ENCODE data around the gene CPEB4.

The CPEB4 gene

DNA sequence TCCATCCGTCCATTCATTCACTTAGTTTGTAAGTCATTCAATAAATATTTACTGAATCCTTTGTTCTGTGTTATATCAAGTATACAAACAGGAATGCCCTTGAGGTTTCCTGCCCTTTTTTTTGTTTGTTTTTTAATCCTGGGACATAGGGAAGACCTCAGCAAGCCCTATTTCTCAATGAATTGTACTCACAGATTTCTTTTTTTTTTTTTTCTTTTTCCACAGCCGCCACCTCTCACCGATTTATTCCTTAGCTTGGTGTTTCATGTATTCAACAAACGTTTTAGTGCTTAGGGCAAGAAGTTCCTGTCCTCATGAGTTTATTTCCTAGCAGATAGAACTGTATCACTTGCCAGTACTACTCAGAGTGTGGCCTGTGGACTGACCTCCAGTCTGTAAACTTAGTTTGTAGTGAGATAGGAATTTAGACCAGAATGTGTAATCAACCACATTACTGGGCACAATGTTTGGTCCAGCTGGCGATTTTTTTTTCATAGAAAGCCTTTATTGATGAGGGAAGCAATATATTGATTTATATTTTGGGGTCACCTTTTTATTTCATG is 65.5 kb downstream of the CPEB4 start:
- POLR2A ChIA-PET: no interaction called here
- CTCF ChIA-PET: interaction anchor here (0.8 to 1.9 kb wide), 3 partner anchors 10 to 29 kb away, joined by 3 to 5 read pairs (median 3); no protein-coding TSS in a partner anchor
- TF ChIP-seq, protein P1, sequence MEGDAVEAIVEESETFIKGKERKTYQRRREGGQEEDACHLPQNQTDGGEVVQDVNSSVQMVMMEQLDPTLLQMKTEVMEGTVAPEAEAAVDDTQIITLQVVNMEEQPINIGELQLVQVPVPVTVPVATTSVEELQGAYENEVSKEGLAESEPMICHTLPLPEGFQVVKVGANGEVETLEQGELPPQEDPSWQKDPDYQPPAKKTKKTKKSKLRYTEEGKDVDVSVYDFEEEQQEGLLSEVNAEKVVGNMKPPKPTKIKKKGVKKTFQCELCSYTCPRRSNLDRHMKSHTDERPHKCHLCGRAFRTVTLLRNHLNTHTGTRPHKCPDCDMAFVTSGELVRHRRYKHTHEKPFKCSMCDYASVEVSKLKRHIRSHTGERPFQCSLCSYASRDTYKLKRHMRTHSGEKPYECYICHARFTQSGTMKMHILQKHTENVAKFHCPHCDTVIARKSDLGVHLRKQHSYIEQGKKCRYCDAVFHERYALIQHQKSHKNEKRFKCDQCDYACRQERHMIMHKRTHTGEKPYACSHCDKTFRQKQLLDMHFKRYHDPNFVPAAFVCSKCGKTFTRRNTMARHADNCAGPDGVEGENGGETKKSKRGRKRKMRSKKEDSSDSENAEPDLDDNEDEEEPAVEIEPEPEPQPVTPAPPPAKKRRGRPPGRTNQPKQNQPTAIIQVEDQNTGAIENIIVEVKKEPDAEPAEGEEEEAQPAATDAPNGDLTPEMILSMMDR (IDR thresholded peaks at IDR 0.05; ENCODE audit: control extremely low read depth, extremely low read depth, low read depth, missing control alignments): no peak
- DNase-seq (ENCODE audit: extremely low spot score): no peak

DNA sequence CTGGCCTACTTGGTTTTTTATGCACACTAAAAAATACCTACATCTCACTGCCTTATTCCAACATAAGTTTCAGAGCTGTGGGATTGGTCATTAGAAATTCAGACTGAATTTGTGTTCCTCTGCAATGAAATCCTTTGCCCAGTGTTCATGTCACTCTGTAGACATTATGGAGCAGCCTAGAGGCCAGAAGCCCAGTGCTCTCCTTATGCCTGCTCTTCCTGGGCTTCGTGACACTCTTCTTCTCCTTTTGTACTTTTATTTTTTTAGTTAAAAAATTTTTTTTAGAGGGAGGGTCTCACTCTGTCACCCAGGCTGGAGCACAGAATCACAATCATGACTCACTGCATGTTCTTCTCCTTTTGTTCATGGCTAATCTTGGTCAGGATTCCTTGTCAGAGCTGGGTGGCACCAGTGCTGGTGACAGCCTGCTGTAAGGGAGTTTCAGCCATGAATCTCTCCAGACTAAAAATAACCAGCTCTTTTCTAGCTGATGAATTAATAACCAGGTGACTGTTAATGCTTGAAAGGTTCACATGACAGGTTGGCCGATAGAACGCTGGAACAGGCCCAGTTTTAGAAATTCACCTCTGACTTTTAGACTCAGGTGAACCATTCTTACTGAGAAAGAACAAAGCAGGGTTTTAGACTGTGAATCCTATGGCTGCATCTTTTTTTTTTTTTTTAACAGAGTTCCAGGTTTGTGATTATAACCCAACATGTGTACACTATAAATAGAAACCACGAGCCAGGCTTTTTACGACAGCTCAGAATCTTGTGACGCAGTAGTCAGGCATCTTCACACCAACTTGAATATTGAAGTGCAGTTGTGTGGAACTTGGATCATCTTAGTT is 66.7 kb downstream of the CPEB4 start:
- CTCF ChIA-PET: interaction anchor here (1.1 to 1.3 kb wide), 3 partner anchors 18 to 339 kb away, joined by 3 to 4 read pairs (median 3); no protein-coding TSS in a partner anchor
- POLR2A ChIA-PET: no interaction called here
- TF ChIP-seq, protein P1 (IDR thresholded peaks at IDR 0.05; ENCODE audit: control extremely low read depth, extremely low read depth, low read depth, missing control alignments): no peak
- DNase-seq (ENCODE audit: extremely low spot score): no peak

DNA sequence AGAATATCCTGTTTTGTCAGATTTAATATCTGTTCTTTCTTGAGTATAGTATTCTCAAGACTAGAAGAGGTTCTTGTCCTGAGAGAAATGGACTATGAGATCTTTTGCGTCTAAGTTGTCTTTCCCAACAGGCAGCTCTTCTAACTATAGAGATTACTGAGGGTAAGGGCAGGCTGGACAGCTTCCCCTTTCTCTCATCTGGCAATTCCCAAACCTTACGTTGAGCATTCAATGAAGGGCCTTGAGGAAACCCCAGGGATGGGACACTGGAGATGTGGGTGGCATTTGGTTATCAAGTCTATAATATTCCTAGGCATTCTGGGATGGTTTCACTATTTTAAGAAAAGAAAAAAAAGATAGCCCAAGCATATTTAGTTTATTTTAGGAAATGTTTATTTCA is 72.8 kb downstream of the CPEB4 start:
- TF ChIP-seq, protein P1 (IDR thresholded peaks at IDR 0.05; ENCODE audit: control extremely low read depth, extremely low read depth, low read depth, missing control alignments): no peak
- POLR2A ChIA-PET: no interaction called here
- DNase-seq (ENCODE audit: extremely low spot score): no peak
- CTCF ChIA-PET: interaction anchor here (3.8 kb wide), 1 partner anchor 13 kb away, joined by 38 read pairs; no protein-coding TSS in a partner anchor

DNA sequence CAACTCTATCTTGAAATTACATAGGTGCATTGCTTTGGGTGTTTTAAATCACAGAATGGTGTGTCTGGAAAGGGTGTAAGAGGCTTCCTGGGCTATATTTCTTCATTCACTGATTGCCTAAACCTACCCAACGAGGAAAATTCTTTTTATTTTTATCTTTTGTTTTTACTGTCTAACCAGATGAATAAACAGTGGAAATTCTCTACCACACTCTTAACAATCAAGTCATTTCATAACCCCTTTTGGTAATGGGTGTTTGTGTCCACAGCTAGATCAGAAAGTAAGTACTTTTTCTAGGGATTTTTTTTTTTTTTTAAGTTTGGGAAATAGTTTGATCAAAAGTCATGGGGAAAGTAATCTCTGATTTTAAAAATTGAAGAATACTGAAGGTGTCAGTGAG is 73.3 kb downstream of the CPEB4 start:
- TF ChIP-seq, protein P1 (IDR thresholded peaks at IDR 0.05; ENCODE audit: control extremely low read depth, extremely low read depth, low read depth, missing control alignments): no peak
- ChIA-PET POLR2A (no interaction called here), CTCF (interaction anchor here (1.3 to 3.8 kb wide), 5 partner anchors 9 to 343 kb away, joined by 4 to 38 read pairs (median 8); no protein-coding TSS in a partner anchor)
- DNase-seq (ENCODE audit: extremely low spot score): no peak

DNA sequence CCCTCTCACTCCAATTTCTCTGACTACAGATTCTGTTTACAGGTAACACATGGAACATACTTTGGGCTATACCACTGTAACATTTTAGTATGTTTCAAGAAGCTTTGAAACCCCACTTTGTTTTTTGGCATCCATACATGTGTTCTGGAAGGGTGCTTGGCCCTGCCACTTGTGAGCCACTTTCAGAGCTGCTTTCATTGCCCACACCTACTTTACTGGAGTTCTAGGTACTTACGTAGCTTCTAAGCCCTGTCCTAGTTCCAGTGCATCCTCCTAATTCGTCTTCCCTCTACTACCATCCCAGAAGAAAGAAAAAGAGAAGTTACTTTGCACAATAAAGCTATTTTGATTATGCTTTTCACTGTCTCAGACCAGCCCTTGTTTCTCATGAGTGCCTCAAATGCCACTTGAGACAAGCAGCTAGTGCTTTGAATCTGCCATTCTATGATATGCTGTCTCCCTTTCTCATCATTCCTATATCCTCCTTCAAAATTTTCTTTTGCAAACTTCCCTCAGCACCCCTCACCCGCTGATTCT is 74.4 kb downstream of the CPEB4 start:
- ChIA-PET POLR2A (no interaction called here), CTCF (interaction anchor here (0.9 to 3.8 kb wide), 10 partner anchors 8 to 354 kb away, joined by 3 to 38 read pairs (median 4); no protein-coding TSS in a partner anchor)
- TF ChIP-seq, protein P1 (IDR thresholded peaks at IDR 0.05; ENCODE audit: control extremely low read depth, extremely low read depth, low read depth, missing control alignments): no peak
- DNase-seq (ENCODE audit: extremely low spot score): no peak

DNA sequence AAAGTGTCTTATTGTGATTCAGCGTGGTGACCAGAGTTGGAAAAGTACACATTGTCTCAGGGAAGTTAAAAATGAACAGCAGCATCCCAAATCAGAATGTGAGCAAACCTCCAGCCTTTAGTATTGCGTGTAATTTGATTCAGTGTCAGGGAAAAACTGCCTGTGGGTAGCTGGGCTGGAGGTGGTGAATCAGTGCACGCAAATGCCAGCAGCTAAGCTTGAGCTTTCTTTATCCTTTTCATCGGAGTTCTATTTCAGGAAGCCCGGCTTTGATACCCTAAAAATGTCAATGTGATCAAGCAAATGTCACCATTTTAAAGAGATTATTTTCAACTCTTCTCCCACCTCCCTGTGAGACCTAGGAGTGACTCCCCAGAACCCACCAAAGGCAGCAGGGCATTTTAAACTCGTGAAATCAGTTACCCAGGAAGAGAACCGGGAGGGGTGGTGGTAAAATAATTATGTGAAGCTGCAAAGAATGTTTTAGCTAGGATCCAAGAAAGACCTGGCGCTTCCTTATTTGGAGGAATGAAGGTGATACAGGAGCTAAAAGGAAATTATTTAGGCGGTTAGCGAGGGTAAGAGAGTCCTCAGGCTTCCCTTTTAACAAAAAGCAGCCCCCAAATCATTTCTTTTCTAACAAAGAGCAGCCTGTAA is 75.2 kb downstream of the CPEB4 start:
- TF ChIP-seq, protein P1 (IDR thresholded peaks at IDR 0.05; ENCODE audit: control extremely low read depth, extremely low read depth, low read depth, missing control alignments): no peak
- ChIA-PET CTCF (interaction anchor here (1.2 to 3.8 kb wide), 8 partner anchors 10 to 354 kb away, joined by 3 to 38 read pairs (median 4); no protein-coding TSS in a partner anchor), POLR2A (interaction anchor here (0.6 kb wide), 1 partner anchor 282 kb away, joined by 3 read pairs; no protein-coding TSS in a partner anchor)

More for the DNA sequence above, 75.2 kb downstream of the CPEB4 start:
- no peak for DNase-seq (ENCODE audit: extremely low spot score)
